GM19240 (cell line): Measurements from ENCODE around the gene TRIM28.
A peak's percentile ranks its signal among the peaks of the same experiment; 100 is the strongest.

ENCODE experiments used
- DNase-seq: peaks from one replicate; pipeline ENCODE4 v3.0.0; 2011; ENCODE audit warnings: low spot score; ENCODE audit not compliant: insufficient read length

The TRIM28 gene

DNA sequence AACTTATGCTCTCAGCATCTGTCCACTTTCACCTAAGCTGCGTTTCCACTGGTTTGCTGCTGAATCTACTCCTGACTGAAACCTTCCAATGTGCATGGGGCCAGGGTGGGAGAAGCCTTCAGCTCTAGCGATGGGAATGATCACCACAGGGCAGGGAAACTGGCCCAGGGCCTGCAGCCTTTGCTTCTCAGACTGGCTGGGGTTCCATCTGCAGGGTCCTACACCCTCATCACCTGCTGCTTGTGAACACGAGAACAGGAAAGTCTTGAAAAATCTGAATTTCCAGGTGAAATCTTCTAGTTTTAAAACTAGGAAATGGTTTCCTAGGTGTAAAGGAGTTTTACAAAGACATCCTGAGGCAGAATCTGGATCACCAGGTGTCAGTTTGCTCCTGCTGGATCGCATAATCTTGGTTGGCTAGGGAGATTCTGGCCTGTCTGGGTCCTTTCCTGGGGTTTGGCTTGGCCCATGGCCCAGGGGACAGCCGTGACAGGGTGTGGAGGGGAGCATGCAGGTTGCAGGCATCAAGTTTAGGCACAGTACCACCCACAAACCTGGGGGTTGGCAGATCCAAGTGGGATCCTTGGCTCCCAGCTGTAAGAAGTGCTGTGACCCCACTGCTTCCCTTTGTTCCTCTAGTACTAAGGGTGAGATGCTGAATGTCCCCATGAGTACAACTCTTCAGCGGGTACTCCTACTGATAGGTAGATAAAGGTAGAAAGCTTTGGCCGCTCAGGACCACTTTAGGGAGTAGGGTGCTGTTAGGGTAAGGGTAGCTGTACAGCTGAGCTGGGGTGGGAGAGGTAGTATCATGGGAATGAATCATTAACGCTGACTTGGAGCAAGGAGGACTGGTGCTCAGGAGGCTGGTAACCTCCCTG lies 16.4 kb downstream of the TRIM28 start:
- DNase-seq = no peak

DNA sequence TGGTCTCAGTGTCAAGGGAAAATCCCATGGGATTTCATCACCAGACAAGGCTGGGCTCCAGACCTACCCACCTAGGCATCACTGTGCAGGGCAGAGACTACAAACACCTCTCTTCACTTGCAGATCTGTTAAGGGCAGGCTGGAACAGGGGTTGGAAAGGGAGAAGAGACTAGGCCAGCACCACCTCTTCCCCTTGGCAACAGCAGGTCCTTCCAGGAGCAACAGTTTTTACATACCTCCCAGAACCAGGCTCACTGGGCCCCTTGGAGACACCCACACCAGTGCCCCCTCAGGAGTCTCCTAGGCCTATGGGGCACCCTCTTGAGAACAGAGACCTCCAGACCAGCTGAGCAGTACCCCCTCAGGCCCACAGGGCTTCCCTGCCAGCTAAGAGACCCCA lies 17.1 kb downstream of the TRIM28 start:
- no peak for DNase-seq

DNA sequence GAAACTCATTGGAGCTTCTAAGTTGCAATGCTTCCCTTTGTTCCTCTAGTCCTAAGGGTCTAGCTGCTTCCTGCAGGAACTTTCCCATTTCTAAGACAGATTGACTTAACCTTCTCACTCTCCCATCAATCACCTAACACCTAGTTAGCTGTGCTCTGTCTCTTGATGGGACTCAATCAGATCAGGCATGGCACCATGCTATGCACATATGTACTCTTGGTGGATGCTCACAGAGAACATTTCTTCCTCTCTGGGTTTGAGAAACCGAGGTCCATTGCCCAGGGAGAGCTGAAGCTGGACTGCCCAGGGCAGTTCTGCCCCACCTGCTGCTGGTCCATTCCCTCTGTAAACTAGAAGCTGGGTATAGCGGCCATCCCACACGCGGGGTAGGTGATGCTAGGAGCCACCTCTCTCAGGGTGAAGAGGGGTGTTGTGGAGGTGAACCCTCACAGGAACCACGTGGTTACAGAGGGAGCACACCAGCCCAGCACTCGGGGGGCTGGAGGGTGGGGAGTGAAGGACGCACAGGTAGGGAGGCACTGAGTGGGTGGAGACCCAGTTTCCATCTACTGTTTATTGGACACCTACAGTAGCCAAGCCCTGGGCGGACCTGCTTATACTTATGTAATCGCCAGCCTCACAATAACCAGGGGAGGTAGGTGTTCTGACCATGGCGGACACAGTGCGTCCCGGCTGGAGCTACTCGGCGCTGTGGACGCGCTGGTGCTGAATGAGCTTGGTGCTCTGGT lies 17.7 kb downstream of the TRIM28 start:
- DNase-seq = no peak

DNA sequence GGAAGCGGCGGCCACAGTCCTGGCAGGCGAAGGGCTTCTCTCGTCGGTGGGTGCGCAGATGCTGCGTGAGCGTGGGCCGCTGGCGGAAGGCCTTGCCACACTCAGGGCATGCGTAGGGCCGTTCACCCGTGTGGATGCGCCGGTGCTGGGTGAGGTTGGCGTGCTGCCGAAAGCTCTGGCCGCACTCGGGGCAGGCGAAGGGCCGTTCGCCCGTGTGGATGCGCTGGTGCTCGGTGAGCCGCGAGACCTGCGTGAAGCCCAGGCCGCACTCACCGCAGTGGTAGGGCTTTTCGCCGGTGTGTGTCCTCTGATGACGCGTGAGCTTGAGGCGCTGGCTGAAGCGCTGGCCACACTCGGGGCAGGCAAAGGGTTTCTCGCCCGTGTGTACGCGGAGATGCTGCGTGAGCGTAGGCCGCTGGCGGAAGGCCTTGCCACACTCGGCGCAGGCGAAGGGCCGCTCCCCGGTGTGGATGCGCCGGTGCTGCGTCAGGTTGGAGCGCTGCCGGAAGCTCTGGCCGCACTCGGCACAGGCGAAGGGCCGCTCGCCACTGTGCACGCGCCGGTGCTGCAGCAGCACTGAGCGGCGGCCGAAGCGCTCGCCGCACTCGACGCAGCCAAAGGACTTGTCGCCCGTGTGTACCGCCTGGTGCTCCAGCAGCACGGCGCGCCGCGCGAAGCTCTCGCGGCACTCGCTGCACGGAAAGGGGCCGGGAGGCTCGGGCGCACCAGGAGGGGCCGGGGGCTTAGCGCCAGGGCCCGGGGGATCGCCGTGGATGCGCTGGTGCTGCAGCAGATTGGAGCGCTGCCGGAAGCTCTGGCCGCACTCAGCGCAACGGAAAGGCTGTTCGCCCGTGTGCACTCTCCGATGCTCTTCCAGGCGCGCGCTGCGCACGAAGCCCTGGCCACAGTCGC lies 18.5 kb downstream of the TRIM28 start:
- no peak for DNase-seq

DNA sequence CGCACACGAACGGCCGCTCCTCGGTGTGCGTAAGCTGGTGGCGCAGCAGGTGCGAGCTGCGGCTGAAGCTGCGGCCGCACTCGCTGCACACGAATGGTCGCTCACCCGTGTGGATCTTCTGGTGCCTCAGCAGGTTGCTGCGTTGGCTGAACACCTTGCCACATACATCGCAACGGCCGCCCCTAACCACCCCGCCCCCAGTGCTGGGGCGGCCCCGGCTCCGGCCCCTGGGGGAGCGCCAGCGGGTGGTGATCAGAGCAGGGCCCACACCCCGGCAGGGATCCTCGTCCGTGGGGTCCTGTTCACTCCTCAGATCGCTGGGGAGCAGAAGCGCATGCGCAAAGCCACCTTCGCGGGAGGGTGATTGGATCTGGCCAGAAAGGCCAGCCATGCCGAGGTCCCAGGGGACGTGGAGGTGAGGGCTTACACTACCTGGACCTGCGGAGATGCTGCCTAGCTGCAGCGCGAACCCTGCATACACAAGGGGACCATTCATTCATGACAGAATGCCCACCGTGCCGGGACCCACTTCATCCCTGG lies 19.2 kb downstream of the TRIM28 start:
- DNase-seq = no peak

DNA sequence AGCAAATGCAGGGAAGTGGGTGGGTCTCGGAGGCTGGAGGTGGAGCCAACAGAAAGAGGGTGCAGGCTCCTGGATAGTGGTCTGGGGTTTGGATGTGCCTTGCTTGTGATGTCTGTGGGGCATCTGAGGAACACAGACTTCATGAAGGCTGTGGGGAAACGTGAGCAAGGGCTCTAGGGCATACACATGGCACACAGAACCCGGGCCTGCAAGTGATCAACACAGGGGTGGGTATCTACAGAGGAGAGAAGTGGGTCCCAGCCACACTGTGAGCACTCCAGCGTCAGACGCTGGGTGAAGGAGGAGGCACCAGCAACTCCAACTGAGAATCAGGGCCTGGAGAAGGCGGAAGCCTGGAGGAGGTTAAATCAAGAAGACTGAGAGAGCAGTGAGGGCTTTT lies 20.0 kb downstream of the TRIM28 start:
- no peak for DNase-seq

DNA sequence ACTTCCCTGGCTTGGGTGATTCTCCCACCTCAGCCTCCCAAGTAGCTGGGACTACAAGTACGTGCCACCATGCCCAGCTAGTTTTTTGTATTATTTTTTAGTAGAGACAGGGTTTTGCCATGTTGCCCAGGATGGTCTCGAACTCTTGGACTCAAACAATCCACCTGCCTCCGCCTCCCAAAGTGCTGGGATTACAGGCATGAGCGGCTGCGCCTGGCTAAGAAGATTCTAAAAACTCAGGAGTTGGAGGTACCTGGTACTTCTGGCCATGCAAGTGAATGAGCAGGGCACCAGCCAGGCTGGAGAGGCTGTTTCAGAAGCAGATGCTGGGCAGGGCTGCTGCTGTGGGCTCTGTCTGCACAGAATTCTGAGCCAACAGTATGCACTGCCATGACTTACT lies 23.1 kb downstream of the TRIM28 start:
- no peak for DNase-seq

DNA sequence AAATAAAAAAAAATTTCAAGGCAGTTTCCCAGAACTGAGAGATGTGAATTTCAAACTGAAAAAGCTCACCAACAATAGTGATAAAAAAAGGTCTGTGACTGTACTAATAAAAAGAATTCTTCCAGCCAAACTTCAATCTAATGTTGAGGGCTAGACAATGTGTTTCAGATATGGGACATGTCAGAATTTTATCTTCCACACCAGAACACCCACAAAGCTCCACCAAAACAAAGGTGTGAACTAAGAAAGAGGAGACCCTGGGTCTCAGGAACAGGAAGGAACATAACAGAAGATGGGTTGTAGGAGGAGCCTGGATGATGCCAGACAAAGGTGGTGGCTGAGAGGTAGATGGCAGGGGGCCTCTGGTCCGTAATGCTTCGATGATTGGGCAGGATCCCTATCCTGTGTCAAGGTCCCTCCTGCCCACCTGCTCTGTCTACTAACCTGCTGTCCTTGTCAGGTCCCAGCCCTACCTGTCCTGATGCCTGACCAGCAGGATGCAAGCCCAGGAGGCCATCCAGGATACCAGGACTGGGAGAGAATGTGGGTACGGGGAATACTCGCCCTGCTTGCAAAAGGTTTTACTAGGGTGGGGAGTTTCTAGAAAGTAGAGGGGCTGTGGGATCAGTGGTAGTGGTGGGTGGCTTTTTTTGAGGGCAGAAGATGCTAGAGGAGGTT lies 24.7 kb downstream of the TRIM28 start:
- DNase-seq = no peak

DNA sequence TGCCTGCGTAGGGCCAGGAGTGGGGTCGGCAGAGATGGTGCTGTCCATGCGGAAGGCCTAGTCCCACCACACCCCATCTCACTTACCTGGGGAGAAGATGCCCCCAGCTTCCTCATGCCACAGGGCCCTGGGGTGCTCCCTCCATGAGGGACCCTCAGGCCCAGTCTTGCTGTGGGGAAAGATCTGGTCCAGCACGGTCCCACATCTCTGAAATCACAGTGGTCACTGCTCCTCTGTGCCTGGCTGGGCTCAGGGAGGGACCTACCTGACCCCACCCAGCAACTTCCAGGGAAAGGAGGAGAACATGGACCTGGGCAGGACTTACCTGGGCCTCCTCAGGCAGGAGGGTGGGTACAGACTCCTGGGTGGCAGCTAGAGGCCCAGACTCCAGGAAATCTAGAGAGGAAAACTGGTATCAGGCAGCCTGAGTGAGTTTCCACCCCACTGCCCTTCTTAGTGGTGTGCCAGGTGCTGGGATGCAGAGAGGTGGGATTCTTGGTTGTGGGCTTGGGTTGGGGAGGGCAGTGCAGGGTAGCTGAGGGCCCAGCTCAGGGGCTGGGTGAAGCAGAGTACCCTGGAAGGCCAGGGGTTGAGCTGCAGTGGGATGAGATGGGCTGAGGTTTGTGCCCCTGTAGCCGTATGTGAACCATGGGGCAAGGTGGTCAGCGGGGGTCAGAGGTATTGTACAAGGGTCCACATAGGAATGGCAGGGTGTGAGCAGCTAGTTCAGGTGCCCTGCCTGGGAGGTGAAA lies 25.5 kb downstream of the TRIM28 start:
- no peak for DNase-seq

DNA sequence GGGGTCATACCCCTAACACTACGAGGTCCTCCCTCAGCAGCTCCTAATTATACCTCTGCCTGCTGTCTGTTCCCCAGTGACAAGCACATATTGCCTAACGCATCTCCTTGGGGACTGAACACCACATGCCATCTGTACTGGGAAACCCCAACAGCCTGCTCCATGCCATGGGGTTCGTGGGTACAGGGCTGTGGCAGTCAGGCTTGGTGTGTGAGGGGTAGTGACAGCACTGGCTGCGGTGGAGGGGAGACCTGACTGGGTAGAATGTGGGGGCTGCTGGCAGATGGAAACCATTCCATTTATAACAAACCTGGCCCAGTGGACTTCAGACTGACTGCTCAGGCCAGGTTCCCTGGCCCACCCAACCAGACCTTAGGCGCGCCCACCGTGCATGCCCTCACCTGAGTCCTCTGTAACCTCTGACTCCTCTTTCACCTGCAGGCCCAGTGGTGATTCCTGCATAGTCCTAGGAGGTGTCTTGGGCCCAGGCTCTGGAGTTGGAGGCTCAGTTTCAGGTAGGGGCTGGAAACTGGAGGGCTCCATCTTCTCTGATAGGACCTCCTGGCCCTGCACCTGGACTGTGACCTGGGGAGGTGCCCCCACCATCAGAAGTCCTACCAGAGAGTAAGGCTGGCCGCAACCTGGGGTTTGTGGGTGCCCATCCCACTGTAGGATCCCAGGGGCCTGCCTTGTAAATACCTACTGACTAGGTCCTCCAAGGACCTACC lies 26.2 kb downstream of the TRIM28 start:
- DNase-seq = no peak

DNA sequence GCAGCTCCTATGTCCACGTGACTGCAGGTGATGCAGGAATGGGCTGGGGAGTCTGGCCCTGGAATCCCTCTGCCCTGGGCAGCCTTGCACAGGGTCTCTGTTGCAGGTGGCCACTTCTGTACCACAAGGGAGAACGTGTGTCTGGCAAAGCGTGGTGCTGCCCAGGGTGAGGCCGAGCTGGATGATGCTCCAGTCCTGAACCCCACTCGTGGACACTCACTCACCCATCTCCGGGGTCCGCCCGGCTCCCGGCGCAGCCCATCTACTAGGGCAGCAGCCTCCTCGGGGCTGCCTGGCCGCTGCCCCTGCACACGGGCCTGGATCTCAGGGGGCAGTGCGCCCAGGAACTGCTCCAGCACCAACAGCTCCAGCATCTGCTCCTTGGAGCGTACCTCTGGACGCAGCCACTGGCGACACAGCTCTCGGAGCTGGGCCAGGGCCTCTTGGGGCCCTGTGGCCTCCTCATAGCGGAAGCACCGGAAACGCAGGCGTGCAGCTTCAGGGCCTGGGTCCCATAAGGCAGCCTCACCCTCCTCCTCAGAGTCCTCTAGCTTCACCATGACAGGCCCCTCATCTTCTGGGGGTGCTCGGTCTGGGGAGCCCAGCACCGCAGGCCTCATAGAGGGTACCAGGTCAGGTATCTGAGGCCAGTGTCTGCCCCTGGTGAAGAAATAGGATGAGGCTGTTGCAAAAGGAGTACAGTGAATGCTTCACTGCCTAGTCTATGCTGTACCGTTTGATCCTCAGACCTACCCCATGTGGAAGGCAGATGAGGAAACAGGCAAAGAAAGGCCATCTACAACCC lies 27.1 kb downstream of the TRIM28 start:
- DNase-seq = no peak

DNA sequence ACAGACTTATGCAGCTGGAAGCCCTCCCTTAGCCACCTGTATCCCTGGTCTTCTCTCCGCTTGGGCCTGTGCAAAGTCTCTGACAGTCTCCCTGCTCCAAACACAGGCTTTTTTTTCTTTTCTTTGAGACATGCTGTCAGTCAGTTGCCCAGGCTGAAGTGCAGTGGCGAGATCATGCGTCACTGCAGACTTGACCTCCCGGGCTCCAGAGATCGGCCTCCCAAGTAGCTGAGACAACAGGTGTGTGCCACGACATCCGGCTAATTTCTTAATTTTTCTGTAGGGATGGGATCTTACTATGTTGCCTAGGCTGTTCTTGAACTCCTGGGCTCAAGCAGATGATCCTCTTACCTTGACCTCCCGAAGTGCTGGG lies 27.7 kb downstream of the TRIM28 start:
- DNase-seq = no peak

DNA sequence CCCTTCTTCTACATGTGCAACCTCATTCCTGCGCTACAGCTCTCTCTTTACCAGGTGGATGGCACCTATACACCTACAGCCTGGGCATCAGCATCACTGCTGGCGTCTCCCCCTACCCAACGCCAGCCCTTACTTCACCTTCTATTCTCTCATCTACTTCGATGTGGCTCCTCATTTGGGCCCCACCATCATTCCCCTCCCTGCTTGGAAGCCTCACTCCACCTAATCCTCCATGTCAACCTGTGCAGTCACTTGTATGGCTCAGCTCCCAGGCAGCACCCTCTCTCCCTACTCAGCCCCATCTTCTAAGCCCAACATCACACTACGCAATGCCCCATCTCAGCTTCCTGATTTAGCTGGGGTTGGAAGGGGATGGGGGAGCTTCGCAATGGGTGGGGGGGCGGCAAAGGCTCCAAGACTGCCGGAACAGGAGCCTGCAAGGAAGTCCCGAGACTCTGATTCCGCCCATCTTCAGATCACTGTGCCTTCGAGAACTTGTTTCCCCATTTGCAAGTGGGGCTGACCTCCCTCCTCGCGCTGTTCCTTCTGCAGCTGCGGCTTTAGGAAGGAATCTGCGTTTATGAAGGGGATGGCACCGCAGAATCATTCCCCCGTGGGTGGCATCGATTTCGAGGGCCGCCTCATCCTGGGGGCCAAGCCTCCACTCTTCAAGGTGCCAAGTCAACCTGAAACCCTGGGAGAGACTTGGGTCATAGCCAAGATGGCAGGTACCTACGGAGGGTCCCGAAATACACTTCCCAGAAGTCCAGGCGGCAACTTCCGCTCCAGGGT lies 28.4 kb downstream of the TRIM28 start:
- no peak for DNase-seq

DNA sequence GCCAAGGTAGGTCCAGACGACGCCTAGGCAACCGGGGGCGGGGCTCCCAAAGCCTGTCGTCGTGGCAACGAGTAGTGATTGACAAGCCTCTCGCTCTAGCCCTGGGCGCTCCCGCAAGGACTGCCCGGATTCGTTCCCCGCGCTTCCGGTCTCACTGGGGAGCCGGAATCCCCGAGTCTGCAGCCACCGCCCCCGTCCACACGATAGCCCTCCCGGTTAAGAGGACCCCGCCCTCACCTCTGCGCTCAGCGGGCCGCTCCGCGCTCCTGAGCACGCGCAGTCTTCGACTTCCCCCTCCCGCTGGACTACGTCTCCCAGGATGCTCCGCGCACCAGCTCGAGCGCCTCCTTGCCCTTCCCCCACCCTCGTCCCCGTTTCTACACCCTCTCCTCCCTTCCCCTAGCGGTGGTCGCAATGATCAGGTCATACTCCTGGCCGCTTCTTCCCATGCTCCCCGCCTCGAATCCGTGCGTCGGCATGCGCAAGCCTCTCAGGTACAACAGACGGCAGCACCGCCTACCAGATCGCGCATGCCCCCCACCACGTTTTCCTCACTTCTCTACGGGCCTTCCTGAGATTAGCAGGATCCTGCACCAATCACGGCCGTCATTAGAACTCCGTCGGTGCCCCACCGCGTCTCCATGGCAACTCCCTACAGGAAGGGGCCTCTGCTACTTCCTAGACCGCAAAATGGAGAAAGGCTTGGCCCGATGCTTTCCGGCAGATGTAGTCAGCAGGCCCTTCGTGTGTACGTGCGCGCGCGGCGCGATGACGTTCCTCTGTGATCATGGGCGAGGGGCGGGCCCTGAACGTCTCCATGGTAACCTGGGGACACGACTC lies 29.2 kb downstream of the TRIM28 start, which contains the start of gene MZF1:
TSS of gene MZF1 (minus strand) at position 518 of the 840 bp plus-strand sequence. CDS start 1,946 bp downstream, outside the sequence.
- peak; percentile 93 for DNase-seq

DNA sequence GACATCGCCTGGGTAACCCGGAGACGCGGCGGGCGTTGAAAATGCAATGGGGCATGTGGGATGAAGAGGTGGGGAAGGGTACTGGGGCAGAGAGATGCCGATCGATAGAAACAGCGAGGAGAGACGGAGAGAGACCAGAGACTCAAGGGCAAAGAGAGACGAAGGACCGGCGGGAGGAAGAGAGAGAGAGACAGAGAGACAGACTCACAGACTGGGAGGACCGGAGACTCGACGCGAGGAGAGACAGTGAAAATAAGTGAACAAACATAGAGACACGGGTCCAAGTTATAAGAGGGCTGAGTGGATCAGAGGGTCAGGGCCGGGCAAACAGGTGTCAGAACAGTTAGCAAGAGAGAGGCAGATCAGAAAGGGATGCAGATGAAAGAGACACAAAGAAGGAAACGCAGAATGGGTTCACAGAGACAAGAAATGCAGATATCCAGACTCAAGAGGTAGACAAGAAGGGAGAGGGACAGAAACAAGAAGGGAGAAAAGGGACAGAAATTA lies 29.8 kb downstream of the TRIM28 start:
- no peak for DNase-seq

DNA sequence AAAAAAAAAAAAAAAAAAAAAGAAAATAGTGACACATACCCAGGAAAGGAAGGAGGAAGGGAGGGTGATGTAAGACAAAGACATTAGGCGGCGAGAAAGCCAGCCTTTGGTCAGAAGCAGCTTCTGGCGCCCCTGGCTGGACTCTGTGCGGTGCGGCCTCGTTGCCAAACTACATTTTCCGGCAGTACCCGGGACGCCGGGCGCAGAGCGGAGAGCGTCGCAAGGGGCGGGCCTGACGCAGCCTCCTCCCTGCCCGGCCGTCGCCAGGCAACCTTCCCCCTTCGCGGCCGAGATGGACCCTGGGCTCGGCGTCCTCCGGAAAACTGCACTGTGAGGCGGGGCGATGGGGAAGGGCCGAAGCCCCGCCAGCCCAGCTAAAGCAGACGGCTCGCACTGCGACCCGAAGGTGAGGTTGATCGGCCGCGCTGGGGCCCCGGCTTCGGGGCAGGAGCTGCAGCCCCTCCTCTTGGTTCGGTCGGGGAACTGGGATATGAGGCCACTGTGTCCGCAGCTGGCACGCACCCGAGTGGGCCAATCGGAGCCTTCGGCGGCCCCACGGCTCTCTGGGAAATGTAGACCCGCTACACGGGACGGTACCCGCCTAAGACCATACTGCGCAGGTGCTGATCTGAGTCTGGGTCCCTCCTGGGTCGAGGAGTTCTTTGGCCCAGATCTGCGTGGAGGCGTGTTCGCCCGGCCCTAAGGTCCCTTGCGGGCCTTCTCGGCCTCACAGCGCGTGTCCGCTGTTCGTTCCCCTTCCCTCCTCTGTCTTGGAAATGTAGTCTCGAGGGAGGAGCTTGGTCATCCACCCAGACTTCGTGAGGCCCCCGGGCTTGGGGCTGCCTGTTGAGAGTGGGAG lies 31.5 kb downstream of the TRIM28 start:
- DNase-seq = peak; percentile 58
